SK-N-SH (cell line): Measurements from ENCODE around the gene SSMEM1. TPM values are rescaled to one million over a fixed set of nuclear protein-coding genes. Genes with fewer than 3 reads are reported as not detected.

Experiments used
- CTCF ChIA-PET: fragments of 300-600, 350-600 bp; formaldehyde crosslinking; extraction: SDS; loops from one replicate; lab custom pipeline; 2021; lab: Yijun Ruan, JAX
- POLR2A ChIA-PET: fragments of 350-600 bp; sonication (Branson Sonifier 250); formaldehyde crosslinking; extraction: SDS; loops from one replicate; lab custom pipeline; 2020; ENCODE audit warnings: antibody characterized with exemption, inconsistent platforms; lab: Yijun Ruan, JAX
- DNase-seq: peaks from one replicate; pipeline ENCODE4 v3.0.0; 2012
- H2AFZ ChIP-seq: fragments of 200-600 bp; sonication (generic); 2 replicates; pipeline ENCODE4 v1.8.1; 2016; ENCODE audit warnings: antibody characterized with exemption, mild to moderate bottlenecking, low read depth
- H3F3A ChIP-seq: fragments of 200-600 bp; sonication (generic); replicated peaks from 2 replicates; pipeline ENCODE3; 2016; ENCODE audit warnings: antibody characterized with exemption, mild to moderate bottlenecking; ENCODE audit not compliant: insufficient read depth
- H3K27ac ChIP-seq, 2 experiments: fragments of 200-500 bp in 1 of 2; fragments of 200-600 bp in 1 of 2; sonication (Bioruptor generic) in 1 of 2; sonication (generic), shearing (Covaris generic) in 1 of 2; 2 replicates each; pipeline versions ENCODE4 v1.5.1 to v1.6.1; 2014 to 2016; ENCODE audit warnings: low read depth in 2 of 2, inconsistent platforms in 1 of 2, low read length in 1 of 2, mild to moderate bottlenecking in 1 of 2, mixed read lengths in 1 of 2
- H3K27me3 ChIP-seq: fragments of 200-600 bp; sonication (generic), shearing (Covaris generic); 2 replicates; pipeline ENCODE4 v1.6.1; 2016; ENCODE audit warnings: mixed run types; ENCODE audit not compliant: insufficient read depth
- H3K36me3 ChIP-seq, 2 experiments: fragments of 200-500 bp in 1 of 2; fragments of 200-600 bp in 1 of 2; sonication (Bioruptor generic) in 1 of 2; sonication (generic) in 1 of 2; replicated peaks in 1 of 2; 2 replicates each; pipeline versions ENCODE3 to v1.5.1; 2014 to 2016; ENCODE audit warnings: low read length in 1 of 2, mild to moderate bottlenecking in 1 of 2; ENCODE audit not compliant: insufficient read depth in 2 of 2, control insufficient read depth in 1 of 2
- H3K4me1 ChIP-seq, 2 experiments: fragments of 200-500 bp in 1 of 2; fragments of 200-600 bp in 1 of 2; sonication (Bioruptor generic) in 1 of 2; sonication (generic), shearing (Covaris generic) in 1 of 2; 2 replicates each; pipeline versions ENCODE4 v1.5.1 to v1.6.1; 2014 to 2016; ENCODE audit warnings: low read depth in 1 of 2, low read length in 1 of 2, mixed run types in 1 of 2; ENCODE audit not compliant: insufficient read depth in 2 of 2, control insufficient read depth in 1 of 2
- H3K4me2 ChIP-seq: fragments of 200-600 bp; sonication (generic), shearing (Covaris generic); 2 replicates; pipeline ENCODE4 v1.6.1; 2017; ENCODE audit warnings: mixed run types
- H3K4me3 ChIP-seq, 2 experiments: fragments of 200-500 bp in 1 of 2; fragments of 200-600 bp in 1 of 2; sonication (Bioruptor generic) in 1 of 2; sonication (generic), shearing (Covaris generic) in 1 of 2; 2 replicates each; pipeline versions ENCODE4 v1.5.1 to v1.8.1; 2014 to 2016; ENCODE audit warnings: low read depth in 2 of 2, inconsistent platforms in 1 of 2, low read length in 1 of 2, mild to moderate bottlenecking in 1 of 2, mixed read lengths in 1 of 2, moderate library complexity in 1 of 2
- H3K79me2 ChIP-seq: fragments of 200-600 bp; sonication (generic); 2 replicates; pipeline ENCODE4 v1.8.1; 2017; ENCODE audit warnings: mild to moderate bottlenecking; ENCODE audit not compliant: insufficient read depth
- H3K9ac ChIP-seq: fragments of 200-600 bp; sonication (generic); 2 replicates; pipeline ENCODE4 v1.6.1; 2017; ENCODE audit warnings: mixed run types
- H3K9me2 ChIP-seq: fragments of 200-600 bp; sonication (generic); 2 replicates; pipeline ENCODE4 v1.6.1; 2017; ENCODE audit warnings: mixed run types
- H3K9me3 ChIP-seq: fragments of 200-600 bp; sonication (generic); 2 replicates; pipeline ENCODE4 v1.6.1; 2017; ENCODE audit warnings: mixed run types, mild to moderate bottlenecking, moderate library complexity
- H4K20me1 ChIP-seq: fragments of 200-600 bp; sonication (generic); 2 replicates; pipeline ENCODE4 v1.6.1; 2017; ENCODE audit warnings: mild to moderate bottlenecking, mixed run types; ENCODE audit not compliant: insufficient read depth
- CHD2 ChIP-seq: fragments of 150-350 bp; IDR thresholded peaks from 2 replicates; pipeline ENCODE4 v1.6.1; 2018; ENCODE audit warnings: low read length; ENCODE audit not compliant: partially characterized antibody
- ELF1 ChIP-seq: IDR thresholded peaks from 2 replicates; pipeline ENCODE4 v1.4.0; 2012
- EP300 ChIP-seq, 2 experiments: IDR thresholded peaks; 2 replicates each; pipeline versions ENCODE4 v1.4.0 to v1.6.1; 2012; ENCODE audit warnings: borderline replicate concordance in 1 of 2, low read depth in 1 of 2, low read length in 1 of 2
- FOSL2 ChIP-seq: IDR thresholded peaks from 2 replicates; pipeline ENCODE4 v1.4.0; 2012; ENCODE audit warnings: low read depth, mild to moderate bottlenecking, moderate library complexity, borderline replicate concordance
- FOXJ3 ChIP-seq: sonication (generic); formaldehyde crosslinking; IDR thresholded peaks from 2 replicates; pipeline ENCODE4 v1.5.1; 2020; ENCODE audit warnings: mild to moderate bottlenecking, missing genetic modification reagents
- FOXM1 ChIP-seq: IDR thresholded peaks from 2 replicates; pipeline ENCODE4 v1.4.0; 2012; ENCODE audit warnings: low read depth, mild to moderate bottlenecking
- IRF3 ChIP-seq: fragments of 150-350 bp; IDR thresholded peaks from 2 replicates; pipeline ENCODE4 v1.6.1; 2016; ENCODE audit warnings: mild to moderate bottlenecking, low read depth, low read length
- JUND ChIP-seq: IDR thresholded peaks from 2 replicates; pipeline ENCODE4 v1.4.0; 2012
- MAX ChIP-seq: IDR thresholded peaks from 2 replicates; pipeline ENCODE4 v1.4.0; 2012; ENCODE audit warnings: low read depth
- MXI1 ChIP-seq: IDR thresholded peaks from 2 replicates; pipeline ENCODE4 v1.6.1; 2012; ENCODE audit warnings: mild to moderate bottlenecking, low read depth, low read length, improper control_type of control experiment
- NRF1 ChIP-seq: IDR thresholded peaks from 2 replicates; pipeline ENCODE4 v1.6.1; 2012; ENCODE audit warnings: low read depth, mild to moderate bottlenecking, low read length
- RAD21 ChIP-seq: IDR thresholded peaks from 2 replicates; pipeline ENCODE4 v1.6.1; 2012; ENCODE audit warnings: mild to moderate bottlenecking, low read length
- RCOR1 ChIP-seq: fragments of 150-350 bp; IDR thresholded peaks from 2 replicates; pipeline ENCODE4 v1.6.1; 2017; ENCODE audit warnings: antibody characterized with exemption, low read length
- REST ChIP-seq: IDR thresholded peaks from 2 replicates; pipeline ENCODE4 v1.6.1; 2012; ENCODE audit warnings: mild to moderate bottlenecking, low read depth, low read length, moderate library complexity
- RXRA ChIP-seq: IDR thresholded peaks from 2 replicates; pipeline ENCODE4 v1.4.0; 2012; ENCODE audit warnings: low read depth, mild to moderate bottlenecking, borderline replicate concordance
- SMC3 ChIP-seq: IDR thresholded peaks from 2 replicates; pipeline ENCODE4 v1.6.1; 2012; ENCODE audit warnings: low read depth, low read length, improper control_type of control experiment
- TEAD4 ChIP-seq: IDR thresholded peaks from 2 replicates; pipeline ENCODE4 v1.4.0; 2012; ENCODE audit warnings: mild to moderate bottlenecking, borderline replicate concordance; ENCODE audit not compliant: insufficient read depth
- USF2 ChIP-seq: fragments of 150-350 bp; IDR thresholded peaks from 2 replicates; pipeline ENCODE4 v1.6.1; 2017; ENCODE audit warnings: antibody characterized with exemption, low read length, low read depth, borderline replicate concordance
- WGBS: methylation state at CpG from one replicate; pipeline ENCODE4 v1.1.6; 2017; ENCODE audit warnings: low lambda C conversion rate; 5-methylcytosine and 5-hydroxymethylcytosine counted together
- polyA plus RNA-seq, 3 experiments: library from polyadenylated mRNA; depleted of rRNA; stranded (reverse); fragments of >200 nt; gene quantifications; 2 replicates each; pipeline ENCODE4 v1.2.3, GENCODE V29; 2012
- TF ChIP-seq, protein P1 (sequence below): IDR thresholded peaks from 2 replicates; pipeline ENCODE4 v1.4.0; 2012; ENCODE audit warnings: low read depth, borderline replicate concordance

Gene SSMEM1
- polyA plus RNA-seq, 1 of the 3 experiments (the other 2 are of a cell fraction): not detected

DNA sequence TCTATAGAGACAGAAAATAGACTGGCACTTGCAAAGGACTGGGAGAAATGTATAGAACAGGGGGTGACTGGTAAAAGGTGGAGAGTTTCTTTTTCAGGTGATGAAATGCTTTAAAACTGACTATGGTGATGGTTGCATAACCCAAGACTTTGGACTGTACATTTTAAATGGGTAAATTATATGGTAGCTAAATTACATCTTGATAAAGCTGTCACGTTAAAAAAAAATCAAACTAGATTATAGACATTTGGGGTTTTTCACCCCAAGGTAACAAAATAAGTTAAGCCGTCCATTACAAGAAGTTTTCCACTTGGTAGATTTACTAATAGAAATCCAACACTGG, 26.4 kb upstream of the SSMEM1 start:
- Histone ChIP-seq H2AFZ (no peak overlapping the region), H3K9me3 (no peaks in the 10 kb centered on the region), H3K9ac (no peak overlapping the region), H3K4me1 (no peaks in the 10 kb centered on the region), H3F3A (no peaks in the 10 kb centered on the region), H3K79me2 (no peaks in the 10 kb centered on the region), H3K27ac (no peak overlapping the region), H4K20me1 (no peaks in the 10 kb centered on the region), H3K4me2 (no peak overlapping the region), H3K27me3 (no peaks in the 10 kb centered on the region)
- no peak for DNase-seq
- WGBS: 94% methylated on average over 2 of the region's 2 CpGs
- no peak for TF ChIP-seq MAX
- no peak for TF ChIP-seq FOXM1
- TF ChIP-seq FOSL2: no peak
- no peak for TF ChIP-seq MXI1
- TF ChIP-seq SMC3: no peak
- TF ChIP-seq, all 33 proteins: peak for 0
- no peak overlapping the region for H3K4me3 ChIP-seq
- peaks cover 43 to 51% of the 10 kb centered on the region in 2 experiments for H3K36me3 ChIP-seq
- ChIA-PET CTCF (interaction anchor here (0.6 to 1.3 kb wide), 6 partner anchors 10 to 618 kb away, joined by 3 read pairs; no protein-coding TSS in a partner anchor), POLR2A (interaction anchor here (0.7 kb wide), 1 partner anchor 24 kb away, joined by 3 read pairs; no protein-coding TSS in a partner anchor)
- H3K9me2 ChIP-seq: no peaks in the 10 kb centered on the region

DNA sequence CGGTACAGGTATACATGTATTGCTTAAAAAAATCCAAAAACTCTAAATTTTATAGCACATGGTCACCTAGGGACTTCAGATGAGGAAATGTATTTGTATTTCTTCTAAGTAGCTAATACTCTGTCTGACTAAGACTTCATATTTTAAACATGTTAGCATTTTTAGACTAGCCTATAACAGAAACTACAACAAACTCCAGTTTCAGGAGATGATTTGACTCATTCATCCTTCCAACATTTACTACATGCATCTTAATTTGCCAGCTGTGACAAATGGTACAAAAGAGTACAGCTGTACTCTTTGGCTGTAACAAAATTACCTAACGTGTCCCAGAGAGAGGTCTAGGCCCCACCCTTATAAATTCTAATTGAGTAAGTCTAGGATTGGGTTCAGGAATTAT, 24.7 kb upstream of the SSMEM1 start:
- Histone ChIP-seq H3K36me3 (peaks cover 43 to 51% of the 10 kb centered on the region in 2 experiments), H3K4me1 (no peaks in the 10 kb centered on the region), H3K4me2 (no peak overlapping the region), H3K9me3 (no peaks in the 10 kb centered on the region), H3K27me3 (no peaks in the 10 kb centered on the region), H3K4me3 (no peak overlapping the region), H3F3A (no peaks in the 10 kb centered on the region), H3K9me2 (no peaks in the 10 kb centered on the region), H4K20me1 (no peaks in the 10 kb centered on the region), H3K9ac (no peak overlapping the region), H3K27ac (no peak overlapping the region), H3K79me2 (no peaks in the 10 kb centered on the region), H2AFZ (no peak overlapping the region)
- WGBS: 93% methylated on average over 2 of the region's 2 CpGs
- ChIA-PET CTCF (interaction anchor here (1.0 to 3.7 kb wide), 3 partner anchors 11 to 111 kb away, joined by 3 to 13 read pairs (median 7); partner anchors contain the start of gene TMEM209), POLR2A (interaction anchor here (0.6 kb wide), 1 partner anchor 14 kb away, joined by 3 read pairs; no protein-coding TSS in a partner anchor)
- no peak for DNase-seq
- TF ChIP-seq RAD21 (no peak), FOXJ3 (CRISPR knock-in tag) (no peak), IRF3 (no peak), USF2 (no peak), CHD2 (no peak), RXRA (no peak), JUND (no peak), NRF1 (no peak), REST (no peak), RCOR1 (no peak), TEAD4 (no peak), EP300 (IDR thresholded peaks at IDR 0.05; ENCODE audit: borderline replicate concordance in 1 of 2, low read depth in 1 of 2, low read length in 1 of 2) (no peak), ELF1 (no peak)
- TF ChIP-seq, protein P1, sequence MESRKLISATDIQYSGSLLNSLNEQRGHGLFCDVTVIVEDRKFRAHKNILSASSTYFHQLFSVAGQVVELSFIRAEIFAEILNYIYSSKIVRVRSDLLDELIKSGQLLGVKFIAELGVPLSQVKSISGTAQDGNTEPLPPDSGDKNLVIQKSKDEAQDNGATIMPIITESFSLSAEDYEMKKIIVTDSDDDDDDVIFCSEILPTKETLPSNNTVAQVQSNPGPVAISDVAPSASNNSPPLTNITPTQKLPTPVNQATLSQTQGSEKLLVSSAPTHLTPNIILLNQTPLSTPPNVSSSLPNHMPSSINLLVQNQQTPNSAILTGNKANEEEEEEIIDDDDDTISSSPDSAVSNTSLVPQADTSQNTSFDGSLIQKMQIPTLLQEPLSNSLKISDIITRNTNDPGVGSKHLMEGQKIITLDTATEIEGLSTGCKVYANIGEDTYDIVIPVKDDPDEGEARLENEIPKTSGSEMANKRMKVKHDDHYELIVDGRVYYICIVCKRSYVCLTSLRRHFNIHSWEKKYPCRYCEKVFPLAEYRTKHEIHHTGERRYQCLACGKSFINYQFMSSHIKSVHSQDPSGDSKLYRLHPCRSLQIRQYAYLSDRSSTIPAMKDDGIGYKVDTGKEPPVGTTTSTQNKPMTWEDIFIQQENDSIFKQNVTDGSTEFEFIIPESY: no peak
